GM12892 (cell line): ENCODE data around the gene CACNG4.

Source experiments
- POLR2A ChIP-seq: IDR thresholded peaks from 2 replicates; pipeline ENCODE4 v1.6.1; 2011; ENCODE audit warnings: low read depth, low read length, control low read depth
- POLR2AphosphoS5 ChIP-seq: IDR thresholded peaks from 2 replicates; pipeline ENCODE4 v1.6.1; 2011; ENCODE audit warnings: low read depth, low read length, control low read depth
- TAF1 ChIP-seq: IDR thresholded peaks from 2 replicates; pipeline ENCODE4 v1.6.1; 2011; ENCODE audit warnings: low read depth, mild to moderate bottlenecking, control low read depth, low read length, borderline replicate concordance

GRCh38 chr17:67078292-67078691 lies 113.8 kb downstream of the CACNG4 start:
- no peak for TF ChIP-seq TAF1
- TF ChIP-seq POLR2AphosphoS5, result no peak
- no peak for TF ChIP-seq POLR2A
